K562 (cell line): ENCODE results near the gene MARK4. TPM values are rescaled to one million over a fixed set of nuclear protein-coding genes. Genes with fewer than 3 reads are reported as not detected.

Source experiments
- ARID3B ChIP-seq: fragments of 250-450 bp; sonication (Bioruptor Pico); IDR thresholded peaks from 2 replicates; pipeline ENCODE4 v1.4.0; 2020; ENCODE audit warnings: borderline replicate concordance
- BHLHE40 ChIP-seq: IDR thresholded peaks from 2 replicates; pipeline ENCODE4 v1.6.1; 2011; ENCODE audit warnings: low read length, improper control_type of control experiment
- CCNT2 ChIP-seq: IDR thresholded peaks from 2 replicates; pipeline ENCODE4 v1.6.1; 2011; ENCODE audit warnings: borderline replicate concordance, low read depth, mild to moderate bottlenecking, moderate library complexity, mixed read lengths, low read length; ENCODE audit not compliant: insufficient read length; ENCODE audit errors: extremely low read depth
- DMBX1 ChIP-seq: fragments of 250-450 bp; sonication (Bioruptor Pico); IDR thresholded peaks from 2 replicates; pipeline ENCODE4 v1.8.0; 2022; ENCODE audit warnings: inconsistent platforms, mild to moderate bottlenecking, moderate library complexity, borderline replicate concordance
- EGR1 ChIP-seq: fragments of 450-650 bp; conservative IDR thresholded peaks from 2 replicates; pipeline ENCODE4 v1.6.1; 2017; ENCODE audit warnings: mild to moderate bottlenecking
- KLF13 ChIP-seq: fragments of 450-650 bp; IDR thresholded peaks from 2 replicates; pipeline ENCODE4 v1.6.1; 2016; ENCODE audit warnings: missing genetic modification characterization, low read depth, mild to moderate bottlenecking, missing compliant biosample characterization, moderate library complexity, borderline replicate concordance
- KLF6 ChIP-seq: fragments of 250-450 bp; sonication (Bioruptor Pico); IDR thresholded peaks from 2 replicates; pipeline ENCODE4 v1.4.0; 2020; ENCODE audit warnings: mild to moderate bottlenecking, moderate library complexity, borderline replicate concordance
- NFIX ChIP-seq: fragments of 250-450 bp; sonication (Bioruptor Pico); IDR thresholded peaks from 2 replicates; pipeline ENCODE4 v1.4.0; 2020; ENCODE audit warnings: low read depth, mild to moderate bottlenecking, moderate library complexity
- NR4A1 ChIP-seq, 2 experiments: fragments of 250-450 bp in 1 of 2; fragments of 450-650 bp in 1 of 2; sonication (Bioruptor Pico) in 1 of 2; IDR thresholded peaks; 2 replicates each; pipeline versions ENCODE4 v1.4.0 to v1.6.1; 2016 to 2020; ENCODE audit warnings: mild to moderate bottlenecking in 2 of 2, missing compliant biosample characterization in 1 of 2, missing genetic modification characterization in 1 of 2, moderate library complexity in 1 of 2
- PYGO2 ChIP-seq: fragments of 450-650 bp; IDR thresholded peaks from 2 replicates; pipeline ENCODE4 v1.6.1; 2016; ENCODE audit warnings: mild to moderate bottlenecking, missing genetic modification characterization, moderate library complexity, missing compliant biosample characterization
- RBFOX2 ChIP-seq: fragments of 200-400 bp; formaldehyde crosslinking; IDR thresholded peaks from 2 replicates; pipeline ENCODE4 v1.6.1; 2017; ENCODE audit warnings: low read depth, mild to moderate bottlenecking, low read length, moderate library complexity
- RFX1 ChIP-seq: fragments of 450-650 bp; IDR thresholded peaks from 2 replicates; pipeline ENCODE4 v1.6.1; 2016; ENCODE audit warnings: mild to moderate bottlenecking, moderate library complexity
- RHOXF2B ChIP-seq: fragments of 250-450 bp; sonication (Bioruptor Pico); conservative IDR thresholded peaks from 2 replicates; pipeline ENCODE4 v1.5.1; 2021
- RNF219 ChIP-seq: fragments of 250-450 bp; sonication (Bioruptor Pico); IDR thresholded peaks from 2 replicates; pipeline ENCODE4 v1.5.0; 2022; ENCODE audit warnings: mild to moderate bottlenecking
- SIX5 ChIP-seq, 2 experiments: IDR thresholded peaks; 2 replicates each; pipeline ENCODE4 v1.6.1; 2011; ENCODE audit warnings: low read length in 2 of 2, borderline replicate concordance in 1 of 2, low read depth in 1 of 2, mild to moderate bottlenecking in 1 of 2, moderate library complexity in 1 of 2; ENCODE audit not compliant: insufficient read depth in 1 of 2
- TEAD1 ChIP-seq, 2 experiments: fragments of 450-650 bp in 1 of 2; sonication (generic) in 1 of 2; formaldehyde crosslinking; IDR thresholded peaks; 2 replicates each; pipeline versions ENCODE4 v1.4.0 to v1.8.0; 2020 to 2022; ENCODE audit warnings: mild to moderate bottlenecking in 2 of 2, missing genetic modification reagents in 1 of 2
- YY1 ChIP-seq, 3 experiments: IDR thresholded peaks; 2 replicates each; pipeline ENCODE4 v1.6.1; 2011; ENCODE audit warnings: low read length in 2 of 3, mild to moderate bottlenecking in 2 of 3, moderate library complexity in 2 of 3, borderline replicate concordance in 1 of 3, control low read depth in 1 of 3, low read depth in 1 of 3; ENCODE audit not compliant: insufficient read depth in 3 of 3, insufficient replicate concordance in 2 of 3, control insufficient read depth in 1 of 3, insufficient read length in 1 of 3; ENCODE audit errors: extremely low read depth in 1 of 3
- ZBED1 ChIP-seq: IDR thresholded peaks from 2 replicates; pipeline ENCODE4 v1.6.1; 2014
- ZC3H11A ChIP-seq: IDR thresholded peaks from 2 replicates; pipeline ENCODE4 v1.6.1; 2012; ENCODE audit warnings: low read depth, low read length, improper control_type of control experiment
- ZFX ChIP-seq: sonication (generic); formaldehyde crosslinking; IDR thresholded peaks from 2 replicates; pipeline ENCODE4 v1.8.0; 2022; ENCODE audit warnings: mild to moderate bottlenecking, missing genetic modification reagents, moderate library complexity
- ZNF12 ChIP-seq: sonication (generic); formaldehyde crosslinking; IDR thresholded peaks from 2 replicates; pipeline ENCODE4 v1.4.0; 2020; ENCODE audit warnings: mild to moderate bottlenecking, missing genetic modification reagents
- ZNF224 ChIP-seq: sonication (generic); formaldehyde crosslinking; IDR thresholded peaks from 2 replicates; pipeline ENCODE4 v1.8.0; 2022; ENCODE audit warnings: mild to moderate bottlenecking, missing genetic modification reagents
- polyA plus RNA-seq, 8 experiments: library from polyadenylated mRNA; depleted of rRNA in 4 of 8; stranded (reverse) in 5 of 8; unstranded in 3 of 8; fragments of >200 nt; fragmentation: Nextera tagmentation in 2 of 8; fragmentation: Illumina TruSeq in 1 of 8; extraction: Ambion mirVana in 2 of 8; extraction: Trizol in 1 of 8; gene quantifications; 2 replicates each; pipeline versions ENCODE4 v1.2.1 to v1.2.3, GENCODE V29; 2011 to 2014; ENCODE audit warnings: inconsistent platforms in 1 of 8, missing spikeins in 1 of 8
- total RNA-seq, 7 experiments: library from RNA; depleted of rRNA in 6 of 7; stranded (reverse); fragments of >200 nt in 6 of 7; fragmentation: Illumina TruSeq in 2 of 7; extraction: Trizol in 2 of 7; gene quantifications; 2 replicates each; pipeline versions ENCODE4 v1.2.1 to v1.2.3, GENCODE V29; 2011 to 2021; ENCODE audit warnings: low replicate concordance in 1 of 7
- TF ChIP-seq, protein P1 (sequence below): fragments of 250-450 bp; sonication (Bioruptor Pico); IDR thresholded peaks from 2 replicates; pipeline ENCODE4 v1.5.0; 2021

Gene MARK4
- total and polyA plus RNA-seq, 9 of the 15 experiments (the other 6 are each of a cell fraction or from before 2014, with no cell fraction given), result 0.52 to 29.4 (median 8.6) TPM

DNA sequence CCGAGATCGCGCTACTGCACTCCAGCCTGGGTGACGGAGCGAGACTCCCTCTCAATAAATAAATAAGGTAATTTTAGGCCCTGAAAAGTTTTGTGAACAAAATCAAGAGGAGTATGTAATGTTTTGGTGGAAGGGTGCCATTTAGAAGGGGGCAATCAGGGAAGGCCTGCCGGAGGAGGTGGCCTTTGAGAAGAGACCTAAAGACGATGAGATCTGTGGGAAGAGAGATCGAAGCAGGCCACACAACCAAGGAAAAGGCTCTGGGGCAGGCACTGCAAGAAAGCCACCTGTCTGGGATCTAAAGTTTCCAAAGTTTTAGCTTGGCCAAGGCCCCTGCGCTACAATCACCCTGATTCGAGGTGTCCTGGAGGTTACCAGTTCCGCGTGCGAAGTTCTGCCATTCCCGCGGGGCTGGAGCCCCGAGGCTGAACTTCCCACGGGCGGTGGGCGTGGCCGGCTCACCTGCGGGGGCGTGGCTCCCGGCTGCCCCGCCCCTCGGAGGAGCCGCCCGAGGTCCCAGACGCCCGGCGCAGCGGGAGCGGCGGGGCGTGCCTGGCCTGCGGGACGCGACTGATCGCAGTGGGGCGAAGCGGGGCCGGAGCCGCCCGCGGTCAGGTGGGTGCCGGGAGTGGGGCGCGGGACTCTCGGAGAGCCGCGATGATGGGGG is 89.3 kb downstream of the MARK4 start, which contains the start of gene KLC3 (continued):
- TF ChIP-seq DMBX1, result no peak
- TF ChIP-seq EGR1, result peak; percentile 28; the same call in 1 of the 2 replicates
- no peak for TF ChIP-seq SIX5 (IDR thresholded peaks at IDR 0.05; ENCODE audit: borderline replicate concordance in 1 of 2, insufficient read depth in 1 of 2, low read depth in 1 of 2, low read length in 2 of 2)
- no peak for TF ChIP-seq RNF219 (CRISPR knock-in tag)
- no peak for TF ChIP-seq RHOXF2B
- TF ChIP-seq CCNT2, result peak; percentile 66
- TF ChIP-seq RBFOX2, result peak; percentile 41; the same call in 1 of the 2 replicates
- TF ChIP-seq ZNF12 (CRISPR knock-in tag), result no peak
- no peak for TF ChIP-seq KLF6 (CRISPR knock-in tag)
- no peak for TF ChIP-seq NR4A1 (CRISPR knock-in tag; IDR thresholded peaks at IDR 0.05)
- TF ChIP-seq NR4A1 (tag; IDR thresholded peaks at IDR 0.05), result no peak
- TF ChIP-seq ZC3H11A, result no peak
- TF ChIP-seq, protein P1, sequence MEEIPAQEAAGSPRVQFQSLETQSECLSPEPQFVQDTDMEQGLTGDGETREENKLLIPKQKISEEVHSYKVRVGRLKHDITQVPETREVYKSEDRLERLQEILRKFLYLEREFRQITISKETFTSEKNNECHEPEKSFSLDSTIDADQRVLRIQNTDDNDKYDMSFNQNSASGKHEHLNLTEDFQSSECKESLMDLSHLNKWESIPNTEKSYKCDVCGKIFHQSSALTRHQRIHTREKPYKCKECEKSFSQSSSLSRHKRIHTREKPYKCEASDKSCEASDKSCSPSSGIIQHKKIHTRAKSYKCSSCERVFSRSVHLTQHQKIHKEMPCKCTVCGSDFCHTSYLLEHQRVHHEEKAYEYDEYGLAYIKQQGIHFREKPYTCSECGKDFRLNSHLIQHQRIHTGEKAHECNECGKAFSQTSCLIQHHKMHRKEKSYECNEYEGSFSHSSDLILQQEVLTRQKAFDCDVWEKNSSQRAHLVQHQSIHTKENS (CRISPR knock-in tag), result no peak
- no peak for TF ChIP-seq ZBED1
- TF ChIP-seq KLF13 (tag), result peak; percentile 36; the same call in 1 of the 2 replicates
- TF ChIP-seq RFX1, result no peak
- peak in 2 of 3 experiments; percentile 5 to 14 for TF ChIP-seq YY1 (IDR thresholded peaks at IDR 0.05; ENCODE audit: borderline replicate concordance in 1 of 3, control insufficient read depth in 1 of 3, extremely low read depth in 1 of 3, insufficient read depth in 3 of 3, insufficient read length in 1 of 3, insufficient replicate concordance in 2 of 3, low read depth in 1 of 3, low read length in 2 of 3)
- no peak for TF ChIP-seq ZNF224
- no peak for TF ChIP-seq PYGO2 (tag)
- no peak for TF ChIP-seq NFIX (CRISPR knock-in tag)
- TF ChIP-seq BHLHE40, result peak; percentile 76
- TF ChIP-seq TEAD1 (CRISPR knock-in tag; IDR thresholded peaks at IDR 0.05), result no peak
- no peak for TF ChIP-seq ARID3B
- peak; percentile 47; the same call in 1 of the 2 replicates for TF ChIP-seq ZFX
